Measurements from ENCODE around the gene BRD9.
"Not testable (repeated sequence)": the region's sequence is repeated elsewhere in the genome, so short reads cannot be mapped to it uniquely, and the experiment has no call there.

The BRD9 gene

GRCh38 chr5:843371-843770 is 49.2 kb downstream of the BRD9 start:
- not testable (repeated sequence) for DNase-seq

GRCh38 chr5:842402-843221 is 50.0 kb downstream of the BRD9 start:
- not testable (repeated sequence) for DNase-seq

- DNase-seq, result not testable (repeated sequence)
Measured at GRCh38 chr5:841531-842401, 50.8 kb downstream of the BRD9 start.

GRCh38 chr5:840974-841435 is 51.6 kb downstream of the BRD9 start:
- not testable (repeated sequence) for DNase-seq

- DNase-seq, result not testable (repeated sequence)
Measured at GRCh38 chr5:840118-840973, 52.3 kb downstream of the BRD9 start.

GRCh38 chr5:838431-838851 is 54.2 kb downstream of the BRD9 start:
- DNase-seq, result not testable (repeated sequence)

- not testable (repeated sequence) for DNase-seq
Measured at GRCh38 chr5:837621-838121, 54.9 kb downstream of the BRD9 start.

GRCh38 chr5:835933-836612 is 56.5 kb downstream of the BRD9 start:
- DNase-seq, result not testable (repeated sequence)

- not testable (repeated sequence) for DNase-seq
Measured at GRCh38 chr5:834013-834412, 58.6 kb downstream of the BRD9 start.

- not testable (repeated sequence) for DNase-seq
Measured at GRCh38 chr5:828194-828593, 64.4 kb downstream of the BRD9 start.

GRCh38 chr5:825544-825943 is 67.1 kb downstream of the BRD9 start:
- DNase-seq, result not testable (repeated sequence)

- DNase-seq, result no peak
Measured at GRCh38 chr5:821504-821903, 71.1 kb downstream of the BRD9 start.

GRCh38 chr5:820245-820644 is 72.4 kb downstream of the BRD9 start:
- no peak for DNase-seq

GRCh38 chr5:819078-819477 is 73.5 kb downstream of the BRD9 start:
- no peak for DNase-seq

- DNase-seq, result no peak
Measured at GRCh38 chr5:816176-816575, 76.4 kb downstream of the BRD9 start.

GRCh38 chr5:815449-815848 is 77.2 kb downstream of the BRD9 start:
- no peak for DNase-seq
